ENCODE data around the gene POLL.

POLL gene

DNA sequence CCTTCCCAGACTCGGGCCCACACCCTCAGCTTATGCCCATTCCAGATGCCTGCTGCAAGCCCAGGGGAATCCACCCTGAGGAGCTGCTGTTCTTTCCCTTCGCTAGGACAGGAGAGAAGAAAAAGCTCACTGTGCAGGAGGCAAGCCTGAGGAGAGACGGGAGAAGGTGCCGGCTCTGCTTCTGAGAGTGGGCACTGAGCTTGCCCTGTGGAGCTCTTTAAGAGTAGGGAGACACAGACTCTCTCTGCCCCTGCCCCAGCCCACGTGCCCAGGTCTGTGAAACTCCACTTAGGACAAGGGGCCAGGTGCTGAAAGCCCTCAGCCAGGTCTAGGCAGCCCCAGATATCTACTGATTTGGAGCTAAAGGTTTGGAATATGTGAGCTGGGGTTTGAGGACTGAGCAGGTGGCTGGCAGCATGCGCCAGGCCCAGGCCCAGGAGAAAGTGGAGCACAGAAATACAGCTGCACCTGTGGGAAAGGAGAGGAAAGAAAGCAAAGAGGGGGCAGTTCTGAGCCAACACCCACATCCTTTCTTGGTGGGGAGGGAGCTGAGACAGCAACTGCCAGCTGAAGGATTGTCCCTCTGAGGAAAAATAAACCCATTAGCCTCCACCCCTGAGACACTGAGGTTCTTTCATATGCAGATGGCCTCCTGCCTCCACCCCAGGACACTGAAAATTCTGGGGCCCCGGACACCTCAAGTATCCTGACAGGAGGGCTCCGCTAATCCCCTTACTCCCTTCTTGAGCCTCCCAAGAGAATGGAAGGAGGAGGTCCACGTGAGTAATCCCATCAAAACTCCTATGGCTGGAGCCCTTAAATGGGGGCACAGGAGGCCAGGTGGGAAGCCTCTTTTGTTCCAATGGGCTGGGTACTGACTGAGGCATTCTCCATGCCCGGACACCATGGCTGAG, 7.3 kb downstream of the POLL start:
- H2AFZ ChIP-seq (ENCODE audit: low read depth, low read length) = no peak overlapping the region
- H4K8ac ChIP-seq (ENCODE audit: low read length) = no peak overlapping the region
- no peak overlapping the region for H2AK5ac ChIP-seq (ENCODE audit: low read length, severe bottlenecking)
- no peaks in the 10 kb centered on the region for H3K9me3 ChIP-seq (ENCODE audit: control insufficient read depth, low read length)
- peaks cover 3% of the 10 kb centered on the region for H3K4me1 ChIP-seq (ENCODE audit: control insufficient read depth, insufficient read depth, low read depth, low read length)
- 92% methylated on average over 9 of the region's 10 CpGs for WGBS
- H3K18ac ChIP-seq (ENCODE audit: low read depth in 1 of 2, low read length in 2 of 2) = no peak overlapping the region
- no peak overlapping the region for H3K14ac ChIP-seq (ENCODE audit: low read length in 2 of 2)
- H3K4ac ChIP-seq (ENCODE audit: low read depth in 1 of 2, low read length in 2 of 2) = no peak overlapping the region
- H3K79me1 ChIP-seq (replicated peaks; ENCODE audit: low read length, poor library complexity, severe bottlenecking) = peaks cover 17% of the 10 kb centered on the region
- H3K4me3 ChIP-seq (ENCODE audit: insufficient read depth in 1 of 2, low read depth in 1 of 2, low read length in 2 of 2) = no peak overlapping the region
- no peak overlapping the region for H2BK12ac ChIP-seq (ENCODE audit: low read length in 2 of 2)
- H3K4me2 ChIP-seq (ENCODE audit: low read length, poor library complexity, severe bottlenecking) = no peak overlapping the region
- no peak overlapping the region for H3K9ac ChIP-seq (ENCODE audit: low read length)
- H3K23ac ChIP-seq (ENCODE audit: low read length in 2 of 2) = no peak overlapping the region
- H2BK120ac ChIP-seq (ENCODE audit: low read depth, low read length) = no peak overlapping the region
- H2BK5ac ChIP-seq (ENCODE audit: low read depth, low read length, poor library complexity, severe bottlenecking) = no peak overlapping the region
- peaks cover 64 to 71% of the 10 kb centered on the region in 2 experiments for H3K36me3 ChIP-seq (ENCODE audit: control insufficient read depth in 1 of 2, insufficient read depth in 2 of 2, low read depth in 1 of 2, low read length in 2 of 2)
- no peak for DNase-seq
- no peaks in the 10 kb centered on the region for H3K27me3 ChIP-seq (ENCODE audit: control insufficient read depth in 1 of 2, insufficient read depth in 1 of 2, low read length in 2 of 2)
- no peak overlapping the region for H4K91ac ChIP-seq (ENCODE audit: low read length)
- no peak overlapping the region for H2BK15ac ChIP-seq (ENCODE audit: low read depth, poor library complexity, severe bottlenecking)
- H3K27ac ChIP-seq (ENCODE audit: low read length, poor library complexity, severe bottlenecking) = no peak overlapping the region

DNA sequence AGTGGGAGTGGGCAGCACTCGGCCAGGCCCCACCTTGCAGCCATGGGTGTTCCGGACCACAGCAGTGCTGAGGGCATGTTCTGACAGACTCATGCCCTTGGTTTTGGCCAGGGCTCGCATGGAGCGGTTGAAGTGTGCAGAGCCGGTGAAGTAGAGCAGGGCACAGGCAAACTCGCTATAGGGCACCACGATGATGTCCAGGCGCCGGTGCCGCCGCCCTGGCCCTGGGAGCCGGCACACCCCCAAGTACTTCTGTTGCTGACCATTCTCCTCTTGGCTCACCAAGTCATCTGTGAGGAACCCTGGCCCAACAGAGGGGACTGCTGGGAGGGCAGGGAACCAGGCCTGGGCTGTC, 8.6 kb downstream of the POLL start:
- H3K4me1 ChIP-seq (ENCODE audit: control insufficient read depth, insufficient read depth, low read depth, low read length) = peaks cover under 1% of the 10 kb centered on the region
- no peaks in the 10 kb centered on the region for H3K27me3 ChIP-seq (ENCODE audit: control insufficient read depth in 1 of 2, insufficient read depth in 1 of 2, low read length in 2 of 2)
- H3K9ac ChIP-seq (ENCODE audit: low read length) = no peak overlapping the region
- H3K23ac ChIP-seq (ENCODE audit: low read length in 2 of 2) = no peak overlapping the region
- no peak overlapping the region for H3K14ac ChIP-seq (ENCODE audit: low read length in 2 of 2)
- H3K4me2 ChIP-seq (ENCODE audit: low read length, poor library complexity, severe bottlenecking) = no peak overlapping the region
- H3K79me1 ChIP-seq (replicated peaks; ENCODE audit: low read length, poor library complexity, severe bottlenecking) = peaks cover 7% of the 10 kb centered on the region
- no peak overlapping the region for H3K27ac ChIP-seq (ENCODE audit: low read length, poor library complexity, severe bottlenecking)
- no peak overlapping the region for H2BK12ac ChIP-seq (ENCODE audit: low read length in 2 of 2)
- no peak overlapping the region for H3K18ac ChIP-seq (ENCODE audit: low read depth in 1 of 2, low read length in 2 of 2)
- H2BK120ac ChIP-seq (ENCODE audit: low read depth, low read length) = no peak overlapping the region
- no peak overlapping the region for H4K91ac ChIP-seq (ENCODE audit: low read length)
- H3K9me3 ChIP-seq (ENCODE audit: control insufficient read depth, low read length) = no peaks in the 10 kb centered on the region
- H2BK5ac ChIP-seq (ENCODE audit: low read depth, low read length, poor library complexity, severe bottlenecking) = no peak overlapping the region
- H4K8ac ChIP-seq (ENCODE audit: low read length) = no peak overlapping the region
- H2AFZ ChIP-seq (ENCODE audit: low read depth, low read length) = no peak overlapping the region
- no peak overlapping the region for H2BK15ac ChIP-seq (ENCODE audit: low read depth, poor library complexity, severe bottlenecking)
- no peak overlapping the region for H3K4me3 ChIP-seq (ENCODE audit: insufficient read depth in 1 of 2, low read depth in 1 of 2, low read length in 2 of 2)
- 99% methylated on average over 12 of the region's 12 CpGs for WGBS
- no peak overlapping the region for H3K4ac ChIP-seq (ENCODE audit: low read depth in 1 of 2, low read length in 2 of 2)
- H3K36me3 ChIP-seq (ENCODE audit: control insufficient read depth in 1 of 2, insufficient read depth in 2 of 2, low read depth in 1 of 2, low read length in 2 of 2) = peaks cover 53 to 61% of the 10 kb centered on the region in 2 experiments
- no peak overlapping the region for H2AK5ac ChIP-seq (ENCODE audit: low read length, severe bottlenecking)
- no peak for DNase-seq

DNA sequence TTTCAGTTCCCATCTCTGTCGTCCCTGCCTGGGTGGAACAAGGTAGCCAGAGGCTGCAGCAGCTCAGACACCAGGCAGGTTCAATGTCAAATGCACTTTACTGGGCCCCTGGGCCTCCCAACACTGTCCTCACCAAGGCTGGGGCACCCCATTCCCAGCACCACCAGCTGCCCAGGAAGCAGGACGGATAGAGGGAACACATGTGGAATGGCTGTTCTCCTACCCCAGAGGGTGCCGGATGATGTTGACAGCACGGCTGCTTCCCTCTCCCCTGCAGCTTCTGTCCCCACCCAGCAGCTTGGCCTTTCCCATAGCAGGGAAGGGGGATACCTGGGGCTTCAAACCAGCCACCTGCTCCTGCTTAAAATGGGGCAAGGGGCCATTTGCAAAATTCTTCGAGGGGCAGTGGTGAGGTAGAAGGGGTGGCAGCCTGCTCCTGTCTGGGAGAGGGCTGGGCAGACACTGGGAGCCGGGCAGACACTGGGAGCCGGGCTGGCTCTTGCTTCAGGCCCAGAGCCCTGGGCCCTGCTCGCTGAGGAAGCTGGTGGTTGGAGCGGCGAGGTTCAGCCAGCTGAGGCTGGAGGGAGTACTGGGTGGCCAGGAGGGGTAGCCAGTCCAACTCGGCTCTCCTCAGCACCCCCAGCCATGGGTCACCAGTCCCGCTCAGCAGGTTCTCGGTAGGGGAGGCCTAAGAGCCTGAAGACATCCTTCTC, 9.1 kb downstream of the POLL start:
- no peak overlapping the region for H3K14ac ChIP-seq (ENCODE audit: low read length in 2 of 2)
- 92% methylated on average over 13 of the region's 13 CpGs for WGBS
- H3K27me3 ChIP-seq (ENCODE audit: control insufficient read depth in 1 of 2, insufficient read depth in 1 of 2, low read length in 2 of 2) = no peaks in the 10 kb centered on the region
- no peak overlapping the region for H2AFZ ChIP-seq (ENCODE audit: low read depth, low read length)
- no peak for DNase-seq
- H3K9ac ChIP-seq (ENCODE audit: low read length) = no peak overlapping the region
- no peak overlapping the region for H2BK15ac ChIP-seq (ENCODE audit: low read depth, poor library complexity, severe bottlenecking)
- H3K18ac ChIP-seq (ENCODE audit: low read depth in 1 of 2, low read length in 2 of 2) = no peak overlapping the region
- no peak overlapping the region for H3K27ac ChIP-seq (ENCODE audit: low read length, poor library complexity, severe bottlenecking)
- H3K36me3 ChIP-seq (ENCODE audit: control insufficient read depth in 1 of 2, insufficient read depth in 2 of 2, low read depth in 1 of 2, low read length in 2 of 2) = peaks cover 51 to 56% of the 10 kb centered on the region in 2 experiments
- H4K8ac ChIP-seq (ENCODE audit: low read length) = no peak overlapping the region
- H2AK5ac ChIP-seq (ENCODE audit: low read length, severe bottlenecking) = no peak overlapping the region
- H4K91ac ChIP-seq (ENCODE audit: low read length) = no peak overlapping the region
- H3K4me1 ChIP-seq (ENCODE audit: control insufficient read depth, insufficient read depth, low read depth, low read length) = no peaks in the 10 kb centered on the region
- H3K4me3 ChIP-seq (ENCODE audit: insufficient read depth in 1 of 2, low read depth in 1 of 2, low read length in 2 of 2) = no peak overlapping the region
- peaks cover 5% of the 10 kb centered on the region for H3K79me1 ChIP-seq (replicated peaks; ENCODE audit: low read length, poor library complexity, severe bottlenecking)
- no peak overlapping the region for H2BK12ac ChIP-seq (ENCODE audit: low read length in 2 of 2)
- no peak overlapping the region for H2BK5ac ChIP-seq (ENCODE audit: low read depth, low read length, poor library complexity, severe bottlenecking)
- H3K4me2 ChIP-seq (ENCODE audit: low read length, poor library complexity, severe bottlenecking) = no peak overlapping the region
- no peak overlapping the region for H2BK120ac ChIP-seq (ENCODE audit: low read depth, low read length)
- no peaks in the 10 kb centered on the region for H3K9me3 ChIP-seq (ENCODE audit: control insufficient read depth, low read length)
- H3K4ac ChIP-seq (ENCODE audit: low read depth in 1 of 2, low read length in 2 of 2) = no peak overlapping the region
- H3K23ac ChIP-seq (ENCODE audit: low read length in 2 of 2) = no peak overlapping the region

DNA sequence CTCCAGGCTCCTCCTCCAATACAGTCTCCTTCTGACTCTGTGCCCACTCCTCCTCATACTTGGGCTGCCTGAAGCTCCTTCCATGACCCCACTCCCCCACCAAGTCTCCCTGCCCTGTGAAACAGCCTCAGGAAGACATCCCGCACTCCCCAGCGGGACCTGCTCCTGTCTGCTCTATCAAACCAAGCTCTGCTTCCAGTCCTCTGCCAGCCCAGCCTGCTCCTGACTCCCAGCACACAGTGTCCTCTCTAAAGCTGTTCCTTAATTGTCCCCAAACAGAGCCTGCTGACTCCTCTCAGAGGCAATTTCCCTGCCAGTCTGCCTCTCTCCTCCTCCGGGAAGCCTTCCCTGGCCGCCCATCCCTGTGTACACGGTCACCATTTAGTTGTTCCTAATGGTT, 9.9 kb downstream of the POLL start:
- H3K27me3 ChIP-seq (ENCODE audit: control insufficient read depth in 1 of 2, insufficient read depth in 1 of 2, low read length in 2 of 2) = no peaks in the 10 kb centered on the region
- H3K4me1 ChIP-seq (ENCODE audit: control insufficient read depth, insufficient read depth, low read depth, low read length) = no peaks in the 10 kb centered on the region
- no peak overlapping the region for H2BK5ac ChIP-seq (ENCODE audit: low read depth, low read length, poor library complexity, severe bottlenecking)
- no peak overlapping the region for H3K4me2 ChIP-seq (ENCODE audit: low read length, poor library complexity, severe bottlenecking)
- WGBS = 98% methylated on average over 5 of the region's 5 CpGs
- no peak overlapping the region for H2AFZ ChIP-seq (ENCODE audit: low read depth, low read length)
- no peak overlapping the region for H3K9ac ChIP-seq (ENCODE audit: low read length)
- no peak overlapping the region for H4K8ac ChIP-seq (ENCODE audit: low read length)
- no peak overlapping the region for H2AK5ac ChIP-seq (ENCODE audit: low read length, severe bottlenecking)
- no peak overlapping the region for H4K91ac ChIP-seq (ENCODE audit: low read length)
- no peak overlapping the region for H3K14ac ChIP-seq (ENCODE audit: low read length in 2 of 2)
- H3K79me1 ChIP-seq (replicated peaks; ENCODE audit: low read length, poor library complexity, severe bottlenecking) = peaks cover 2% of the 10 kb centered on the region
- H3K36me3 ChIP-seq (ENCODE audit: control insufficient read depth in 1 of 2, insufficient read depth in 2 of 2, low read depth in 1 of 2, low read length in 2 of 2) = peaks cover 47 to 48% of the 10 kb centered on the region in 2 experiments
- no peak overlapping the region for H3K27ac ChIP-seq (ENCODE audit: low read length, poor library complexity, severe bottlenecking)
- H3K4ac ChIP-seq (ENCODE audit: low read depth in 1 of 2, low read length in 2 of 2) = no peak overlapping the region
- no peak overlapping the region for H3K18ac ChIP-seq (ENCODE audit: low read depth in 1 of 2, low read length in 2 of 2)
- no peak overlapping the region for H3K23ac ChIP-seq (ENCODE audit: low read length in 2 of 2)
- no peak for DNase-seq
- H2BK120ac ChIP-seq (ENCODE audit: low read depth, low read length) = no peak overlapping the region
- no peak overlapping the region for H3K4me3 ChIP-seq (ENCODE audit: insufficient read depth in 1 of 2, low read depth in 1 of 2, low read length in 2 of 2)
- no peak overlapping the region for H2BK12ac ChIP-seq (ENCODE audit: low read length in 2 of 2)
- no peak overlapping the region for H2BK15ac ChIP-seq (ENCODE audit: low read depth, poor library complexity, severe bottlenecking)
- H3K9me3 ChIP-seq (ENCODE audit: control insufficient read depth, low read length) = peaks cover under 1% of the 10 kb centered on the region

Measured in mesenchymal stem cell (in vitro differentiated cells and primary cell).